NCI-H1694 treated with DMSO at 0.1 percent for 48 hours (cell line): ENCODE data around the gene HPDL.
"Not testable (repeated sequence)": the region's sequence is repeated elsewhere in the genome, so short reads cannot be mapped to it uniquely, and the experiment has no call there.

Experiments used
- DNase-seq: peaks from one replicate; lab custom pipeline; 2025; lab: John Stamatoyannopoulos, UW

HPDL gene

DNA sequence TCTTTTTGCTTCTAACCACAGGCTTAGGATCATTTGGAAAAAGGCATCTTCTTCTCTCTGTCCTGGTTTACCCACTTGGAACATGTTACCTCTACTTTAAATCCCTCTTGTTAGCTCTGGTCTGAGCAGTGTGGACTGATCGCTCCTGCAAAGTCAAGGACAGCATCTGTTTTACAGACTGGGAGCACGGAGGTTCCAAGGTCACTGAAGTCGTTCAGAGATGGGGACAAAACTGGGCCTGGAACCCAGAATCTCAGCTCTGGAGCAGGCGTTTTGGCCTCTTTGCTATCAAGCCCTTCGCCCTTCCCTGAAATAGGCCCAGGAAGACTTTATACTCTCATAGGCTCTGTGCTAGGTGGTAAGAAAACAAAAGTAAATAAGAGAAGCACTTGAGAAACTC is 24.8 kb downstream of the HPDL start:
- no peak for DNase-seq

DNA sequence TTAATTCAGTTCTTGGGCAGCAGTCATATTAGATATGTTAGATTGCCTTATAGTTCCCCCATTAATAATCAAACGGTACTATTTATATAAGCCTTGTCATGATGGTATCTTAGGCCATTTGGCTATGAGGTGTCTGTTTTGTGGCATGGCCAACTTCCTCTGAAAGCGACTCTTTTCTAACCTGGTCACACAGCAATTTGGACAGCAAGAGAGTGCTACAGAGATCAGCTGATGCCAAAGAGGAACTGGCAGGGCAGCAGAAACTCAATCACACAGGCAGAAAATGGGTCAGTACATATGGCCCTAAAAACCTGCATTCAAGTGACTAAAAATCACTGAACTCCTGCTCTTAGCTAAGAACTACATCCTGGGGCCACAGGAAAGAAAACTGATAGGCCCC is 27.0 kb downstream of the HPDL start:
- no peak for DNase-seq

DNA sequence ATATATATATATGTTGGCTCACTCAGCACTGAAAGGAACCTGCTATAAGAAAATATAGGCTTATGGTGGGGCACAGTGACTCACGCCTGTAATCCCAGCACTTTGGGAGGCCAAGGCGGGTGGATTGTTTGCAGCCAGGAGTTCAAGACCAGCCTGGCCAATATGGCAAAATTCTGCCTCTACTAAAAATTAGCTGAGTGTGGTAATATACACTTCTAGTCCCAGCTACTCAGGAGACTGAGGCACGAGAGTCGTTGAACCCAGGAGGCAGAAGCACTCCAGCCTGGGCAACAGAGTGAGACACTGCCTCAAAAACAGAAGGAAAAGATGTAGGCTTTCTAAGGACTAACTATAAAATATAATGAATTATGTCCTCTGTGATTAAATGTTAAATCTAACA is 28.1 kb downstream of the HPDL start:
- DNase-seq = no peak

DNA sequence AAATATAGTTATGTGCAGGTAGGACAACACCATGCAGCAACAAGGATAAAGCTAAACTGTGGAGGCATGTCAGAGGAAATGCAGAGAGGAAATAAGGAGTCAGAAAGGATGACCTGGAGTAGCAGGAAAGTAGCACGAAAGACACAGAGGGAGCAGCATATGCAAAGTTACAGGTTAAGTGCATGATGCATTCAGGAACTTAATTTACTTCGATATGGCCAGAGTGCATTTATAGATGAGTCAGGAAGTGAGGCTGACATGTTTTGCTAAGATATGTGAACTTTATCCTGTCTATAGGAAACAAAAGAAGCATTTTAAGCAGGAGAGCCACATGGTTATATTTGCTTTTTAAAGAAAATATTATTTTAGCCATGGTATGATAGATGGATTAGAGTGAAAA is 29.0 kb downstream of the HPDL start:
- DNase-seq = no peak

DNA sequence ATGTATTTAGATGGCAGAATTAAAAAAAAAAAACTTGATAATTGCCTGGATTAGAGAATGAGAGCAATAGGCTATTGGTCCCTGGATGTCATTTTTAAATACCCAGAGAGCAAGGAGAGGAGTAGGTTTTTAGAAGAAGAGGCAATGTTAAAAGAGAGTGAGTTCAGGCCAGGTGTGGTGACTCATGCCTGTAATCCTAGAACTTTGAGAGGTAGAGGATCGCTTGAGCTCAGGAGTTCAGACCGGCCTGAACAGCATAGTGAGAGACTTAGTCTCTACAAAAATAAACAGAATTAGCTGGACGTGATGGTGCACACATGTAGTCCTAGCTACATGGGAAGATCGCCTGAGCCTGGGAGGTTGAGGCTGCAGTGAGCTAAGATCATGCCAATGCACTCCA is 29.5 kb downstream of the HPDL start:
- no peak for DNase-seq

DNA sequence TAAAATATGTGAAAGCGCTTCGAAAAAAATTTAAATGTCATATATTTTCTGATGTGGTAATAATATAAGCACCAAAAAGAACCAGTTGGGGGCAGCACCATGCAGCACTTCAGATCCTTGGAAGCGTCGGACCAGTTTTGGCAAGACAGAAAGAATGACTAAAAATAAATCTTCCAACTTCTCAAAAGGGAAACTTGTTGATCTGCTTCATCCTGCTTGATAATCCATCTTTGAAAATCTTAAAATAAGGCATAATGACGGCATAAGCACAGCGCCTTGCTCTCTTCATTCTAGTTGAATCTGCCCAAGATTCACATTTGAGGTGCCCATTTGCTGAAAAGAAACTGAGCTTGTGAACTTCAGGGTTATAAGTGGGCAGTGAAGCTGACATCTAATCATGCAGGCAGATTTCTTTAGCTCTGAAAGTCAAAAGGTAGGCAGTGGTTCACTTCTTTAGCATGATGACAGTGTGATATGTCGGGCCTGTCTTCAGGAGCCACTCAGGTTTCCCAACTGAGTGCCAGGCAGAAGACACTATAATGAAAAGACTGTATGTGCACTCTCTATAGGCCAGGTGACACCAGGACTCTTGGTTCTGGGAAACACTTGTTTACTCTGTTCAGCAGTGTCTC is 33.3 kb downstream of the HPDL start:
- DNase-seq = peak; percentile 37

DNA sequence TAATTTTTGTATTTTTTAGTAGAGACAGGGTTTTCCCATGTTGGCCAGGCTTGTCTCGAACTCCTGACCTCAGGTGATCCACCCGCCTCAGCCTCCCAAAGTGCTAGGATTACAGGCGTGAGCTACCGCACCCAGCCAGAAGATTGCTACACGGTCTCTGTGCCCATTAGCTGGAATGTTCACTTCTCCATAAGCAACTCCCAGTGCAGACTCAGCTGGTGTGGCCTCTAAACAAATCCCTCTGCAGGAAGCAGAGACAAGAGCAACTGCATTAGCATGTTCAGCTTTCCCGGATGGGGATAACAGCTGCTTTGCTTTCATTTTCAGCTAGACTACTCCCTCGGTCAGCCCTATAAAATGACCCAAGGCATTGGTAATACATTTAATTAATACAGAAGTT is 34.3 kb downstream of the HPDL start:
- not testable (repeated sequence) for DNase-seq

DNA sequence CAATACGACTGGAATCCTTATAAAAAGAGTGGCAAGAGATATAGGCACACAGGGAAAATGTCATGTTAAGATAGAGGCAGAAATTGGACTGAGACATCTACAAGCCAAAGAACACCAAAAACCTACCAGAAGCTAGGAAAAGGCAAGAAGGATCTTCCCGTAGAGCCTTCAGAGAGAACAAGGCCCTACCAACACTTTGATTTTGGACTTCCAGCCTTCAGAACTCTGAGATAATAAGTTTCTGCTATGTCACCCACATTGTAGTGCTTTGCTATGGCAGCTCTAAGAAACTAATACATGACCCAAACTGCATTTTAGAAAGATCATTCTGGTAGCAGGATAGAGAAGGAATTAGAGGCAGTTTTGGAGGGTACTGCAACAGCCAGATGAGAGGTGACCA is 37.6 kb downstream of the HPDL start:
- no peak for DNase-seq

DNA sequence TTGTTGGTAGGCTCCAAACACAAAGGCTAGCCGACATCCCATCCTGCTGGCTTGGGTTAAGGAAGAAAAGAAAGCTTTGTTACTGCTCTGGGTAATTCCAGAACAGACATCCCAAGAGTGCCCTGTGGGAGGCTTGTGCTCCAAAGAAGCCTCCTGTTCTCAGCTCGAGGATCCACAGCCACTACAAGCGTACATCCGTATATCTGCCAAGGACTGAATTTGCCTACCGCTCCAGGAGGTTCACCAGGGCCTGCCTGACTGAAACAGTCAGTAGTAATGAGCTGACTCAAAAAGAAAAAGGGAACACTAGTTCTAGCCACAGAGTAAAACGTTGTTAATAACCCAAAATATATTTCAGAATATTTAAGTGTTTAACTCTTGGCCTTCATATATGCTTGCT is 38.4 kb downstream of the HPDL start:
- DNase-seq = no peak

DNA sequence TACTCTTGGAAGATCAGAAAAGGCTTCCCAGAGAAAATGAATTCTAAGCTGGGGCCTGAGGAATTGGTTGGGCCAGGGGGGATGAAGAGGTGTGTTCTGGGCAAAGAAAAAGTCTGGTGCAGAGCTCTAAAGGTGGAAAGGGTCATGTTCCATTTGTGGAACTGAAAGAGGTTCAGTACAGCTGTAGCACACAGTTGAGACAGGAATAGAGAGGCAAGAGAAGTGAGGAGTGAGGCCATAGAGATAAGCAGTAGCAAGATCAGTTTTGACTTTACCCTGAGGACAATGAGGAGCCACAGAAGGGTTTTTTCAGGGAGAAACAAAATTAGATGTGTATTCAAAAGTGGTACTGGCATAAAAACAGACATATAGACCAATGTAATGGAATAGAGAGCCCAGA is 43.9 kb downstream of the HPDL start:
- no peak for DNase-seq

DNA sequence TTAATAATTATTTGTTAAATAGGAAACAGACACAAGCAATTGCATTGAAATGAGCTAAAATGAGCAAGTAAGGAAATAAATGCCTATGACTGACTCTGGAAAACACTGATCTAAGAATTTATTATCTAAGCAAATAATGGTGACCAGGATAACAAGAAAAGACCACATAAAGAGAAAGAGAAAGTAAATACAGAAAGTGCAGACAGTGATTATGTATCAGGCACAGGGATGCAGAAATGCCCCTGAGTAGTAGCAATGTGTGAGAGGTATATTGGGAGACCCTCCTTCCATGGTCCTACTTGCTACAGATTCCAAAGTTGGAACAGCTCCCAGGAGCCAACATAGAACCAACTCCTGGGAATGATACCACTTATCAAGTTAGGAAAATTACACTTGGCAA is 46.9 kb downstream of the HPDL start:
- DNase-seq = no peak

DNA sequence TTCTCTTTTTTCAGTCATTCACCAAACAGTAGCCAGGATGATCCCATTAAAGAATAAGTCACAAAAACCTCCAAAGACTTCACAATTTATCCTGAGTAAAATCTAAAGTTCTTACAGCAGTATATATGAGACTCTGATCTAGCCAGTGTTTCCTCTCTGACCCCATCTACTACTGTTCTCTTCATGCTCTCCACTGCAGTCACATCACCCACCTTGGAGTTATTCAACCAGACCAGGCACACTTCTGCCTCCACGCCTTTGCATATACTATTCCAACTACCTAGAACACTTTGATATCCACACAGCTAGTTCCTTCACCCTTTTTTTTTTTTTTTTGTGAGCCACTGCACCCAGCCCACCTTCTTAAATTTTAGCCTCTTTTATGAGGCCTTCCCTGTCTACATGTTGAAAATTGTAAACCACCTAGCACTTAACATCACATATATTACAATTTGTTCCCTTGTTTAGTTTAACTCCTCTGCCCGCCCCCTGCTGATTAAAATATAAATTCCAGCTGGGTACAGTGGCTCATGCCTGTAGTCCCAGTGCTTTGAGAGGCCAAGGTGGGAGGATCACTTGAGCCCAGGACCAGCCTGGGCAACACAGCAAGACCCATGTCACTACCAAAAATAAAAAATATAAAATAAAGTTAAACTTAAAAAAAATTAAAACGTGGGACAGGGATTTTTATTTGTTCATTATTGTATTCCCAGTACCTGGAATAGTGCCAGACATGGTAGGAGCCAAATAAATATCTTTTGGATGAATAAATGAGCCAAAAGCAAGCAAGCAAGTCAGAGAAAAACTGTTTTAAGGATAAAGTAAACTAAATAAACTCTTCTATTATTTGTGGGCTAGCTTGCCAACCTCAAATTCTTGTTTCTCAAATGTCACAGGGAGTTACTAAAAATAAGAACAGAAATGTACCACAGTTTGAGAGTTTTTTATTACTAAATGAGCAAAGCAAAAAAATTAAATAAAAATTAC is 48.7 kb downstream of the HPDL start:
- DNase-seq = no peak

DNA sequence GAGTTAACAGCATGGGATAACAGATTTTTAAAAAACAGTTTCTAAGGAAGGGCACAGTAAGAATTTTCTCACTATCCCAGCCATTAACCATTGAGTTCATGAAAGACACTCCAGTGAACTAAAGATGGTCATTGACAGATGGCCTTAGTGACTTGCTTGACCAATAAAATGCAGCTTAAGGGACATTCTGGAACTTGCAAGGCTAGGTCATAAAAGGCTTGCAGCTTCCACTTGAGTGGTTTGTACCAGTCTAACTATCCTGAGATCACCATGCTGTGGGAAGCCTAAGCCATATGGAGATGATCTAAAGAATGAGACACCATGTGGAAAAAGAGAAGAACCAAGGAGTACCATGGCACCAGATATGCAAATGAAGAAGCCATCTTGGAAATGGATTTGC is 51.5 kb downstream of the HPDL start:
- no peak for DNase-seq
